SIG-M5 treated with dmso at 0.1 percent for 504 hours (cell line): Measurements from ENCODE around the gene MYO3B.
A peak's percentile ranks its signal among the peaks of the same experiment; 100 is the strongest.
"Not testable (repeated sequence)": the region's sequence is repeated elsewhere in the genome, so short reads cannot be mapped to it uniquely, and the experiment has no call there.

Experiments
- DNase-seq: peaks from one replicate; lab custom pipeline; 2025; ENCODE audit not compliant: unreplicated experiment; lab: John Stamatoyannopoulos, UW

MYO3B gene

GRCh38 chr2:170408461-170409163 is 230.7 kb downstream of the MYO3B start:
- DNase-seq, result peak; percentile 91

DNA sequence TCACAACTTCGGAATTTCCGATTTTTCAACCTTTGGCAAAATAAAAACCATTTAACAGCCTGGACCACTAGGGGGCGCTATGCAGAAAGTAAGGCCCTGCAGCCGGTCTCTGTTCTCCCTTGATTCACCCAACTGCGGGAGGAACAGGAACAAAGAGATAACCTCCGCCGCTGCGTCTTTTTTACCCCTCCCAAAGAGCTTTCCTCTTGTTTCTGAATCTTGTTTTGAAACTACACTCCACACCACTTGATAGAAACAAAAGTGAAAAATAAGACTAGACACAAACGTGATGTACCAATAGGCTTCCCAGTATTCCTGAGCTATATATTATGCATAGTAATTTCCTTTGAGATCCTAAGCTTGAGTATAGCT is 231.2 kb downstream of the MYO3B start:
- peak; percentile 67 for DNase-seq

GRCh38 chr2:170411660-170412059 is 233.7 kb downstream of the MYO3B start:
- no peak for DNase-seq

DNA sequence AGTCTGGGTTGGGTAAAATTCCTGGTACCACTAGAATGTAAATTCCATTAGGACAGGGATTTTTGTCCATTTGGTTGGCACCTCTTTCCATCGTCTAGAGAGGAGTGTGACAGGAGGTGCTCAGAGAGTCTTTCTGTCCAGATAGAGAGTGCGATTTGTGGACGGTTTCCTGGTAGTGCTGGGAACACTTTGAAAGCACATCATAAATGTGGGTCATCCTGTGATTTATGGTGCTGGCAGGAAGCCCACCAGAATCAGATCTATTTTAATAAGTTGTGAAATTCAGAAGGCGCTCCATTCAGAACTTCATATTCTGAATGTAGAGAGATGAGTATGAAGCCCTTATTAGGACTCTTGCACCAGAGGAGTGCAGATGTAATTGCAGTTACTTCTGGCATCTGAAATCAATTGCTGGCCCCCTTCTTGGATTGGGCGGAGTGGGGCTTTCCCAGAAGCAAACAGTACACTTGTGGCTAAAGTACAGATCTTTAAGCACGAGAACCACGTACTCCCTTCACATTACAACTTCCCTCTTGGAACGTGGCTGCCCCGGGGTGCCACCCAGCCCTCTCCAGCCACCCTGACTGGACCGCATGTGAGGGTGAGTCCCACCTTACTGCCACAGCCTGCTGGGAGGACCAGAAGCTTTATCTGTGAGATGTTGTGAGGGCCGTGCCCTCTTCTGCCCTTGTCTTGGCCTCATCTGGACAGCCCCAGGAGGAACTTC is 243.2 kb downstream of the MYO3B start:
- DNase-seq, result no peak

GRCh38 chr2:170423919-170424318 is 246.0 kb downstream of the MYO3B start:
- no peak for DNase-seq

DNA sequence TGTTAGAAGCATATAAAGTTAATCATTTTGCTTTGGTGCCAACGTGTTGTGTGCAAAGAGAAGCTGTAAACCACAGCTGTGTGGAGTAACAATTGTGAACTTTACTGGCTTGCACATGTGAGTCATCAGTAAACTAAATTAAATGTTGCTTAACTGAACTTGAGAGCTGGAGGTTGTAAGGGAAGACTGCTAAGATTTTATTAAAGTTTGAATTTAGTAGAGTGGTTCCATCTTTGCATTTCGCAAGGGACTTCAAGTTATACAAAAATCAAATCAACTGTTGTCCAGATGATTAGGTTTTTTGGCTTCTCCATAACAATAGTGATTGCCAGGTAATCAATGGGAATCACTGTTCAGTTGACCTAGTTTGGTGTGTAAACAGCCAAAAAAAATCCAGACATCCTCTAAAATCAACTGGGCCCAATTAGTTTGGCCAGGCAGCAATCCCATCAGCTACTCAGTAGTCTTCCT is 247.4 kb downstream of the MYO3B start:
- peak; percentile 63 for DNase-seq

DNA sequence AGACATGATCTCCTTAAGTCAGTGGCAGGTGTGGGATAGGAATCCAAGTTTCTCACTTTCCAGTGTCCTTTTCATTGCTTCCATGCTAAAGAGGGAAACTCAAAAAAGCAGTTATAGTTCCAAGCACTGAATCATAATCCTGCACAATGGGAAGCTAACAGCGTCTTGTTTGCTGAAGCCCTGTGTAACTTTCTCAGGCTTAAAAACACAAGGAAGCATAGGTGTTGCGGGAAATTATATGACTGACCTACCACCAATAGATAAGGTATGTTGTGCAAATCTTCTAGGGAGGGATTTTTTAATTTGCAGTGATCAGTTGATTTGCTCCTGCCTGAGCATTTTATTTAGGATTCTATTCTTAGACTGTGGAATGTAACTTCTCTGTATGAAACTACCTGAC is 250.9 kb downstream of the MYO3B start:
- DNase-seq, result no peak

DNA sequence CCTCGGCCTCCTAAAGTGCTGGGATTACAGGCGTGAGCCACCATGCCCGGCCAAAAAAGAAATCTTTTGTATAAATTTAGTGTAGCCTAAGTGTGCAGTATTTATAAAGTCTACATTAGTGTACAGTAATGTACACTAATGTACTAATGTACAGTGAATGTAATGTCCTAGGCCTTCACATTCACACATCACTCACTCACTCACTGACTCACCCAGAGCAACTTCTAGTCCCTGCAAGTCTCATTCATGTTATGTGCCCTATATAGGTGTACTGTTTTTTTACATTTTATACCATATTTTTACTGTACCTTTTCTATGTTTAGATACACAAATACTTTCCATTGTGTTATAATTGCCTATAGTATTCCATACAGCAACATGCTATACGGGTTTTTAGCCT is 254.9 kb downstream of the MYO3B start:
- no peak for DNase-seq

DNA sequence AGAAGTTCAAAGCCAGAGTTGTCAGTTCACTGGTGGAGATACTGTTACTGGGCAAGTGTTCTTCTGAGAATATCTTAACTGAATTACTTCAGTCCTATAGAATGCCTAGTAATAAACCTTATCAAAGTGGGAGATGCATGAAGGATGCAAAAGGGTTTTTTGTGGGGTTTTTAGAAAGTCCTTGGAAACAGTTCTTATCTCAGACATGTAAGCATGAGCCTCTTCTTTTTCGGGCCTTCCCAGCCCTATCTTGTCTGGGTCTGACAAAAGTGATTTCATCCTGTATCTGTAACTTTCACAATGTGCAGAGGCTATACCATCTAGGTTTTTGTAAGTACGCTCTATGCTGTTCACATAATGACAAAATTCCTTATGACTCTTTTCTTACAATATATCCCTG is 255.5 kb downstream of the MYO3B start:
- no peak for DNase-seq

GRCh38 chr2:170434396-170434795 is 256.4 kb downstream of the MYO3B start:
- not testable (repeated sequence) for DNase-seq

GRCh38 chr2:170434900-170435621 is 257.1 kb downstream of the MYO3B start:
- no peak for DNase-seq

- no peak for DNase-seq
Observed at GRCh38 chr2:170436077-170436943, 258.4 kb downstream of the MYO3B start.

- DNase-seq, result peak; percentile 9
Observed at GRCh38 chr2:170446078-170446477, 268.1 kb downstream of the MYO3B start.

DNA sequence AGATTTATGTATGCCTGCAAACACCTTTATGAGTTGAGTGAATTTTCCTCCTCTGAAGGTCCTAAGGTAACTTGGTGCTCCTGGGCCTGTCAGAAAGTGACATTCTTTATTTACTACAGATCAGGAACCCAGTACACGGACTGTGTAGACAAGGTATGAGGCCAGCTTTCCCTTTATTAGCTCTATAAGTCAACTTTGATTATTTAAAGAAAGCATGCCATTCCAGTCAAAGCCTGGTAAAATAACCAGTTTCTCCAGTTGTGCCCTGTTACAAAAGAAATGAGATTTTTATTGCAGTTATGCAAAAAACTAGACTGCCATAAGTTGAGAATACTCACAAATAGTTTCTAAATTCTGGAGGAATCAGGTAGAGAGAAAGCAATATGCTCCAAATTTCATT is 271.1 kb downstream of the MYO3B start:
- no peak for DNase-seq

GRCh38 chr2:170454471-170455372 is 276.8 kb downstream of the MYO3B start:
- DNase-seq, result no peak

GRCh38 chr2:170455617-170456426 is 277.9 kb downstream of the MYO3B start:
- no peak for DNase-seq

GRCh38 chr2:170456914-170457313 is 279.0 kb downstream of the MYO3B start:
- DNase-seq, result no peak

DNA sequence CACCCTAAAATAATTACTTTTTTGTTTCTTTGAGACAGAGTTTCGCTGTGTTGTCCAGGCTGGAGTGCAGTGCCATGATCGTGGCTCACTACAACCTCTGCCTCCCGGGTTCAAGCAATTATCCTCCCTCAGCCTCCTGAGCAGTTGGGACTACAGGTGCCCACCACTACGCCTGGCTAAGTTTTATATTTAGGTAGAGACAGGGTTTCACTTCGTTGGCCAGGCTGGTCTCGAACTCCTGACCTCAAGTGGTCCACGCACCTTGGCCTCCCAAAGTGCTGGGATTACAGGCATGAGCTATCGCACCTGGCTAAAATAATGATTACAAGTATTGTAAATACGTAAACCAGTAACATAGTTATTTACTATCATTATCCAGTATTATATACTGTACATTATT is 279.8 kb downstream of the MYO3B start:
- no peak for DNase-seq

DNA sequence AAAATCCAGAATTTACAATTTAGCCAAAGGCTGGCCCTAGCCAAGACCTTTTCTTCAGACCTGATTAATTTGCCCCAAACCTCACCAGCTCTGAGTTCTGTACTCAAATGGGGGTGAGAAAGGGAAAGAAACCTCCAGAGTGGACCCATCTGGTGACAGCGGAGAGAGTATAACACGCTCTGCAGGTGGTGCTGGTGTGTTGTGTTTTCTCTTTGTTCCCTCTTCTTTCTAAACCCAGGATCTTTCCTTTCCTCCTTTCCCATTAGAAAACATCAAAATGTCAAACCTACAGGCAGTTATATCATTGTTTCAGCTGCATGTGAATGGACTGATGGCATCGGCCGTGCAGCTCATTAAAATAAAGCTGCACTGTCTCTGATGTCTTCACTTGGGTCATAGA is 283.9 kb downstream of the MYO3B start:
- DNase-seq, result no peak
